GM23338 (cell line): ENCODE results near the gene ST8SIA6.

Source experiments
- CREB1 ChIP-seq: fragments of 250-450 bp; sonication (Bioruptor Pico); IDR thresholded peaks from 2 replicates; pipeline ENCODE4 v1.5.0; 2020; ENCODE audit warnings: low read depth, mild to moderate bottlenecking, moderate library complexity
- EZH2 ChIP-seq: fragments of 200-600 bp; sonication (generic); IDR thresholded peaks from one replicate; pipeline ENCODE4 v1.8.0; 2017; ENCODE audit warnings: antibody characterized with exemption, mild to moderate bottlenecking, low read depth; ENCODE audit not compliant: unreplicated experiment
- EZH2phosphoT487 ChIP-seq: fragments of 200-600 bp; sonication (generic); IDR thresholded peaks from one replicate; pipeline ENCODE4 v1.8.1; 2018; ENCODE audit warnings: antibody characterized with exemption; ENCODE audit not compliant: unreplicated experiment
- JUNB ChIP-seq: IDR thresholded peaks from one replicate; pipeline ENCODE4 v1.6.1; 2016; ENCODE audit warnings: antibody characterized with exemption; ENCODE audit not compliant: unreplicated experiment
- POLR2AphosphoS5 ChIP-seq: IDR thresholded peaks from 2 replicates; pipeline ENCODE4 v1.6.1; 2016; ENCODE audit warnings: antibody characterized with exemption, low read depth
- ZNF114 ChIP-seq: fragments of 250-450 bp; sonication (Bioruptor Pico); IDR thresholded peaks from 2 replicates; pipeline ENCODE4 v1.5.0; 2020; ENCODE audit warnings: mild to moderate bottlenecking, moderate library complexity
- TF ChIP-seq, protein P1 (sequence below), 2 experiments: fragments of 200-600 bp in 1 of 2; sonication (generic) in 1 of 2; conservative IDR thresholded peaks; 2 replicates each; pipeline versions ENCODE4 v1.5.1 to v1.6.1; 2016 to 2017; ENCODE audit warnings: antibody characterized with exemption in 2 of 2, low read depth in 2 of 2, mild to moderate bottlenecking in 2 of 2, moderate library complexity in 1 of 2
- TF ChIP-seq, protein P2 (sequence below): IDR thresholded peaks from one replicate; pipeline ENCODE4 v1.6.1; 2018; ENCODE audit warnings: antibody characterized with exemption; ENCODE audit not compliant: unreplicated experiment

DNA sequence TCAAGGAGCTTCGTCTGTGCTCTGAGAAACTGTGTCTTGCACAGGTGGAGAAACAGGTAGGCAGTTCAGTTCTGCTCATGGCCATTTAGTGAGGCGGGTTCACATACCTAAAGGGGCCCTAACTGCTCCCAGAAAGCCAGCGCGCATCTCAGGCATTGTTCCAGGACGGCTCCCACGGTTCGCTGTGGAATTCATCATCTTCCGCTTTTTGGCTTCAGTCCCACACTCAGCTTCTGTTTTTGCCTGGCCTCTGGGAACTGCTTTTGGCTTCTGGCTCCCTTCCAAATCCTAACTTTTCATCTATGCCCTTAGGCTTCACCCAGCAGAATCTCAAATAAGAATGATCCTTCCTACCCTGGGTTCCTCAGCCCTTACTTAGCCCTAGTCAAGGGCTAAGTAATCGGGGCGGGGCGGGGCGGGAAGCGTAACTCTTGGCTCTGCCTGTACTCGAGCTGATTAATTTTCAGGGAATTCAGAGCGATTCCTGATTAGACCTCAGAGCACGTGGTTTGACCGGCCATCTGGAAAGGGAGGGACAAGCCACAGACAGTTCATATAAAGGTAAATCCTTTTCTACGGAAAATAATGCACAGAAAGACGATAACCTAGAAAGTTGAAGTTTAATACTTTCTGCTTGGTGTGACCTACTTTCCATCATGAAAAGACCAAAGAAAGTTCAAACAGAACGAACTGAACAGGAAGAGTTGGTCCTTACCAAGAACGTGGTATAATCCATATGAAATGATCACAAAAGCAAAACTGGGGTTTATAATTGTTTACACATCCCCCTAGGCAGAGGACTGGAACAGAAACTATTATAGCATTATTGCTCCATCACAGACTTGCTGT is 105.7 kb downstream of the ST8SIA6 start:
- TF ChIP-seq, protein P1, sequence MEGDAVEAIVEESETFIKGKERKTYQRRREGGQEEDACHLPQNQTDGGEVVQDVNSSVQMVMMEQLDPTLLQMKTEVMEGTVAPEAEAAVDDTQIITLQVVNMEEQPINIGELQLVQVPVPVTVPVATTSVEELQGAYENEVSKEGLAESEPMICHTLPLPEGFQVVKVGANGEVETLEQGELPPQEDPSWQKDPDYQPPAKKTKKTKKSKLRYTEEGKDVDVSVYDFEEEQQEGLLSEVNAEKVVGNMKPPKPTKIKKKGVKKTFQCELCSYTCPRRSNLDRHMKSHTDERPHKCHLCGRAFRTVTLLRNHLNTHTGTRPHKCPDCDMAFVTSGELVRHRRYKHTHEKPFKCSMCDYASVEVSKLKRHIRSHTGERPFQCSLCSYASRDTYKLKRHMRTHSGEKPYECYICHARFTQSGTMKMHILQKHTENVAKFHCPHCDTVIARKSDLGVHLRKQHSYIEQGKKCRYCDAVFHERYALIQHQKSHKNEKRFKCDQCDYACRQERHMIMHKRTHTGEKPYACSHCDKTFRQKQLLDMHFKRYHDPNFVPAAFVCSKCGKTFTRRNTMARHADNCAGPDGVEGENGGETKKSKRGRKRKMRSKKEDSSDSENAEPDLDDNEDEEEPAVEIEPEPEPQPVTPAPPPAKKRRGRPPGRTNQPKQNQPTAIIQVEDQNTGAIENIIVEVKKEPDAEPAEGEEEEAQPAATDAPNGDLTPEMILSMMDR (conservative IDR thresholded peaks at IDR 0.05; ENCODE audit: low read depth in 2 of 2): no peak
- TF ChIP-seq EZH2 (no peak), CREB1 (no peak), EZH2phosphoT487 (no peak), ZNF114 (CRISPR knock-in tag) (no peak), POLR2AphosphoS5 (no peak), JUNB (no peak)
- TF ChIP-seq, protein P2, sequence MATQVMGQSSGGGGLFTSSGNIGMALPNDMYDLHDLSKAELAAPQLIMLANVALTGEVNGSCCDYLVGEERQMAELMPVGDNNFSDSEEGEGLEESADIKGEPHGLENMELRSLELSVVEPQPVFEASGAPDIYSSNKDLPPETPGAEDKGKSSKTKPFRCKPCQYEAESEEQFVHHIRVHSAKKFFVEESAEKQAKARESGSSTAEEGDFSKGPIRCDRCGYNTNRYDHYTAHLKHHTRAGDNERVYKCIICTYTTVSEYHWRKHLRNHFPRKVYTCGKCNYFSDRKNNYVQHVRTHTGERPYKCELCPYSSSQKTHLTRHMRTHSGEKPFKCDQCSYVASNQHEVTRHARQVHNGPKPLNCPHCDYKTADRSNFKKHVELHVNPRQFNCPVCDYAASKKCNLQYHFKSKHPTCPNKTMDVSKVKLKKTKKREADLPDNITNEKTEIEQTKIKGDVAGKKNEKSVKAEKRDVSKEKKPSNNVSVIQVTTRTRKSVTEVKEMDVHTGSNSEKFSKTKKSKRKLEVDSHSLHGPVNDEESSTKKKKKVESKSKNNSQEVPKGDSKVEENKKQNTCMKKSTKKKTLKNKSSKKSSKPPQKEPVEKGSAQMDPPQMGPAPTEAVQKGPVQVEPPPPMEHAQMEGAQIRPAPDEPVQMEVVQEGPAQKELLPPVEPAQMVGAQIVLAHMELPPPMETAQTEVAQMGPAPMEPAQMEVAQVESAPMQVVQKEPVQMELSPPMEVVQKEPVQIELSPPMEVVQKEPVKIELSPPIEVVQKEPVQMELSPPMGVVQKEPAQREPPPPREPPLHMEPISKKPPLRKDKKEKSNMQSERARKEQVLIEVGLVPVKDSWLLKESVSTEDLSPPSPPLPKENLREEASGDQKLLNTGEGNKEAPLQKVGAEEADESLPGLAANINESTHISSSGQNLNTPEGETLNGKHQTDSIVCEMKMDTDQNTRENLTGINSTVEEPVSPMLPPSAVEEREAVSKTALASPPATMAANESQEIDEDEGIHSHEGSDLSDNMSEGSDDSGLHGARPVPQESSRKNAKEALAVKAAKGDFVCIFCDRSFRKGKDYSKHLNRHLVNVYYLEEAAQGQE: no peak
